Endodermal cell (in vitro differentiated cells): ENCODE measurements around the gene ZNF714. TPM values are rescaled to one million over a fixed set of nuclear protein-coding genes. Genes with fewer than 3 reads are reported as not detected.
A peak's percentile ranks its signal among the peaks of the same experiment; 100 is the strongest.
"Not testable (repeated sequence)": the region's sequence is repeated elsewhere in the genome, so short reads cannot be mapped to it uniquely, and the experiment has no call there.

Experiments used
- DNase-seq: peaks from one replicate; pipeline ENCODE4 v3.0.0-alpha.2; 2017
- H3K27ac ChIP-seq: 2 replicates; pipeline ENCODE4 v1.5.1; 2013; ENCODE audit warnings: mild to moderate bottlenecking, low read depth, low read length, moderate library complexity
- H3K27me3 ChIP-seq: 2 replicates; pipeline ENCODE4 v1.6.1; 2013; ENCODE audit warnings: mild to moderate bottlenecking, low read length, moderate library complexity; ENCODE audit not compliant: insufficient read depth, control insufficient read depth, poor library complexity, severe bottlenecking
- H3K36me3 ChIP-seq: 2 replicates; pipeline ENCODE4 v1.7.0; 2013; ENCODE audit warnings: mild to moderate bottlenecking, low read length, moderate library complexity; ENCODE audit not compliant: control insufficient read depth, insufficient read depth
- H3K4me1 ChIP-seq: one replicate; pipeline ENCODE4 v1.7.0; 2013; ENCODE audit warnings: low read length; ENCODE audit not compliant: control insufficient read depth, insufficient read depth
- H3K4me3 ChIP-seq: 2 replicates; pipeline ENCODE4 v1.5.1; 2013; ENCODE audit warnings: mild to moderate bottlenecking, low read length, moderate library complexity
- H3K9ac ChIP-seq: 2 replicates; pipeline ENCODE4 v1.6.1; 2013; ENCODE audit warnings: mild to moderate bottlenecking, low read length, moderate library complexity; ENCODE audit not compliant: poor library complexity, severe bottlenecking; ENCODE audit errors: extremely low read depth
- H3K9me3 ChIP-seq: 2 replicates; pipeline ENCODE4 v1.6.1; 2013; ENCODE audit warnings: mild to moderate bottlenecking, low read length, moderate library complexity; ENCODE audit not compliant: control insufficient read depth
- H3K27ac Mint-ChIP-seq: 2 replicates; pipeline ENCODE4 v1.8.0; 2020; ENCODE audit warnings: mixed read lengths
- H3K27me3 Mint-ChIP-seq: 2 replicates; pipeline ENCODE4 v1.8.0; 2021; ENCODE audit warnings: mild to moderate bottlenecking, mixed read lengths; ENCODE audit not compliant: insufficient read depth
- H3K36me3 Mint-ChIP-seq: 2 replicates; pipeline ENCODE4 v1.8.0; 2020; ENCODE audit warnings: low read depth, mixed read lengths
- H3K4me1 Mint-ChIP-seq: 2 replicates; pipeline ENCODE4 v1.8.0; 2020; ENCODE audit warnings: mixed read lengths
- H3K4me3 Mint-ChIP-seq: 2 replicates; pipeline ENCODE4 v1.8.0; 2020; ENCODE audit warnings: mild to moderate bottlenecking, moderate library complexity, mixed read lengths
- H3K9me3 Mint-ChIP-seq: 2 replicates; pipeline ENCODE4 v1.8.0; 2020; ENCODE audit warnings: mild to moderate bottlenecking, mixed read lengths
- CTCF ChIP-seq: fragments of 200-600 bp; sonication (generic); conservative IDR thresholded peaks from 2 replicates; pipeline ENCODE4 v1.5.0; 2021; ENCODE audit warnings: antibody characterized with exemption, mild to moderate bottlenecking
- WGBS, 2 experiments: methylation state at CpG; one replicate each; pipeline versions ENCODE4 v1.1.5 to v1.1.7; 2013; ENCODE audit warnings: missing lambda C conversion rate in 2 of 2, mixed read lengths in 1 of 2; ENCODE audit not compliant: insufficient coverage in 1 of 2, insufficient read length in 1 of 2; 5-methylcytosine and 5-hydroxymethylcytosine counted together
- total RNA-seq, 2 donors: library from RNA; stranded (reverse); fragmentation: NEBNext Ultra II Directional in 1 of 2; extraction: Animal tissue kit (Norgen Biotek cat#: 25700) in 1 of 2; gene quantifications; 2 replicates in 1 of 2; 3 replicates in 1 of 2; pipeline ENCODE4 v1.2.1, GENCODE V29; 2021

Gene ZNF714
- total RNA-seq, 2 donors from 2014 or later, result 50.0 to 63.8 TPM

- no peak for DNase-seq
- no peaks in the 10 kb centered on the region for H3K36me3 Mint-ChIP-seq
- no peaks in the 10 kb centered on the region for H3K4me1 ChIP-seq
- peaks cover 22% of the 10 kb centered on the region for H3K9me3 Mint-ChIP-seq
- TF ChIP-seq CTCF, result no peak
- no peaks in the 10 kb centered on the region for H3K4me1 Mint-ChIP-seq
- H3K27me3 ChIP-seq, result no peaks in the 10 kb centered on the region
- H3K27ac ChIP-seq, result no peak overlapping the region
- H3K9me3 ChIP-seq, result no peaks in the 10 kb centered on the region
- no peak overlapping the region for H3K4me3 ChIP-seq
- no peak overlapping the region for H3K27ac Mint-ChIP-seq
- H3K36me3 ChIP-seq, result no peaks in the 10 kb centered on the region
- H3K9ac ChIP-seq, result no peak overlapping the region
- 79 to 86% methylated on average over 4 to 8 of the region's 8 CpGs for WGBS, 2 experiments
- H3K27me3 Mint-ChIP-seq, result no peaks in the 10 kb centered on the region
- H3K4me3 Mint-ChIP-seq, result no peak overlapping the region
Measured at GRCh38 chr19:21135433-21135832, 53.4 kb downstream of the ZNF714 start.

GRCh38 chr19:21138130-21138529, 56.1 kb downstream of the ZNF714 start:
- Mint-ChIP-seq H3K4me3 (no peak overlapping the region), H3K27me3 (no peaks in the 10 kb centered on the region), H3K9me3 (peaks cover 18% of the 10 kb centered on the region), H3K4me1 (peaks cover 6% of the 10 kb centered on the region), H3K27ac (no peak overlapping the region), H3K36me3 (no peaks in the 10 kb centered on the region)
- H3K9me3 ChIP-seq, result no peaks in the 10 kb centered on the region
- peaks cover under 1% of the 10 kb centered on the region for H3K36me3 ChIP-seq
- H3K27me3 ChIP-seq, result no peaks in the 10 kb centered on the region
- DNase-seq, result no peak
- no peak for TF ChIP-seq CTCF
- H3K9ac ChIP-seq, result no peak overlapping the region
- no peak overlapping the region for H3K27ac ChIP-seq
- H3K4me1 ChIP-seq, result no peaks in the 10 kb centered on the region
- no peak overlapping the region for H3K4me3 ChIP-seq

- H3K27me3 ChIP-seq, H3K4me3 Mint-ChIP-seq, H3K4me3 ChIP-seq, H3K27ac Mint-ChIP-seq, H3K4me1 ChIP-seq, DNase-seq, H3K27ac ChIP-seq, H3K9ac ChIP-seq, H3K27me3 Mint-ChIP-seq: not testable (repeated sequence)
- Histone ChIP-seq H3K36me3 (peaks cover 29% of the 10 kb centered on the region), H3K9me3 (peaks cover 29% of the 10 kb centered on the region)
- WGBS, 2 experiments, result 95 to 100% methylated on average over 1 of the region's 1 CpG
- Mint-ChIP-seq H3K36me3 (peaks cover 29% of the 10 kb centered on the region), H3K4me1 (peaks cover 11% of the 10 kb centered on the region), H3K9me3 (peaks cover 20% of the 10 kb centered on the region)
Measured at GRCh38 chr19:21141006-21141405, 59.0 kb downstream of the ZNF714 start.

GRCh38 chr19:21141787-21142464, 59.9 kb downstream of the ZNF714 start, which contains the start of gene ZNF431:
Gene ZNF431, plus strand, starts transcription at chr19:21142040. Its CDS starts 144 bp downstream, at chr19:21142184.
- peak within 1 kb of the TSS; percentile 91 for H3K9ac ChIP-seq
- H3K4me1 Mint-ChIP-seq, result peaks cover 11% of the 10 kb centered on the region
- WGBS, 2 experiments, result 0 to 2% methylated on average over 17 to 30 of the region's 30 CpGs
- DNase-seq, result peak; percentile 98
- peak within 1 kb of the TSS; percentile 98 for H3K27ac Mint-ChIP-seq
- peak within 1 kb of the TSS; percentile 97 for H3K4me3 Mint-ChIP-seq
- H3K27ac ChIP-seq, result peak within 1 kb of the TSS; percentile 99
- peaks cover 30% of the 10 kb centered on the region for H3K9me3 Mint-ChIP-seq
- no peaks in the 10 kb centered on the region for H3K4me1 ChIP-seq
- no peaks in the 10 kb centered on the region for H3K27me3 Mint-ChIP-seq
- peak within 1 kb of the TSS; percentile 92 for H3K4me3 ChIP-seq
- peaks cover 38% of the 10 kb centered on the region for H3K36me3 ChIP-seq
- TF ChIP-seq CTCF, result no peak
- no peaks in the 10 kb centered on the region for H3K27me3 ChIP-seq
- peaks cover 38% of the 10 kb centered on the region for H3K36me3 Mint-ChIP-seq
- peaks cover 38% of the 10 kb centered on the region for H3K9me3 ChIP-seq
